Ovary (tissue), 9 donors: ENCODE measurements around the gene AIM2. TPM values are rescaled to one million over a fixed set of nuclear protein-coding genes. Genes with fewer than 3 reads are reported as not detected.

ENCODE experiments used
- DNase-seq, 5 donors: peaks; one replicate each; pipeline ENCODE4 v3.0.0-alpha.2; 2019 to 2020
- H3K27ac ChIP-seq, 2 donors: fragments of 200-600 bp; one replicate each; pipeline versions ENCODE4 v1.5.1 to v1.8.0; 2019 to 2022
- H3K27me3 ChIP-seq: fragments of 200-600 bp; one replicate; pipeline ENCODE4 v1.8.0; 2022
- H3K36me3 ChIP-seq: fragments of 200-600 bp; sonication (generic); one replicate; pipeline ENCODE4 v1.5.1; 2019
- H3K4me1 ChIP-seq: one replicate; pipeline ENCODE4 v1.8.1; 2013; ENCODE audit warnings: mild to moderate bottlenecking, moderate library complexity; ENCODE audit not compliant: insufficient read depth
- H3K4me3 ChIP-seq: fragments of 200-600 bp; sonication (generic); one replicate; pipeline ENCODE4 v1.5.1; 2017
- H3K9me3 ChIP-seq, 2 donors: fragments of 200-600 bp in 1 of 2; sonication (generic) in 1 of 2; one replicate each; pipeline versions ENCODE4 v1.5.1 to v1.8.1; 2013 to 2019; ENCODE audit warnings: mild to moderate bottlenecking in 1 of 2, moderate library complexity in 1 of 2
- EP300 ChIP-seq: sonication (generic); formaldehyde crosslinking; IDR thresholded peaks from one replicate; pipeline ENCODE4 v1.6.1; 2017; ENCODE audit warnings: antibody characterized with exemption
- POLR2A ChIP-seq: fragments of 450-650 bp; IDR thresholded peaks from one replicate; pipeline ENCODE4 v1.6.1; 2017; ENCODE audit warnings: antibody characterized with exemption, mild to moderate bottlenecking, moderate library complexity
- WGBS, 3 donors: extraction: QIAGEN DNeasy Blood & Tissue Kit in 1 of 3; methylation state at CpG; one replicate each; pipeline versions ENCODE4 v1.1.5 to v1.1.7; 2013 to 2017; 5-methylcytosine and 5-hydroxymethylcytosine counted together
- intact Hi-C, 4 donors: fragments of 100-400 bp; cut with DNase I; formaldehyde crosslinking; loops; one replicate each; pipeline versions ENCODE4 v1.11.0 to v1.15.1; 2022 to 2023
- polyA plus RNA-seq, 2 donors: library from polyadenylated mRNA; stranded (reverse); fragments of 200-250 nt in 1 of 2; fragments of 350-450 nt in 1 of 2; fragmentation: Illumina TruSeq in 1 of 2; extraction: RNeasy Lipid Tissue Mini Kit (QIAGEN cat#74804) in 1 of 2; gene quantifications; one replicate each; pipeline ENCODE4 v1.2.3, GENCODE V29; 2013 to 2014
- total RNA-seq, 7 donors: library from RNA; depleted of rRNA in 2 of 7; stranded (reverse); fragments of >200 nt in 2 of 7; fragmentation: NEBNext Ultra II Directional in 3 of 7; extraction: Animal tissue kit (Norgen Biotek cat#: 25700) in 3 of 7; gene quantifications; one replicate each; pipeline versions ENCODE4 v1.1.0 to v1.2.4, GENCODE V29; 2016 to 2023
- TF ChIP-seq, protein P1 (sequence below), 3 donors: fragments of 450-650 bp in 2 of 3; fragments of 200-600 bp in 1 of 3; IDR thresholded peaks; one replicate each; pipeline versions ENCODE4 v1.5.1 to v1.8.0; 2016 to 2022; ENCODE audit warnings: antibody characterized with exemption in 3 of 3, mild to moderate bottlenecking in 1 of 3
- donor health status: DM: no; HTN: no; CAD: no; lungs with moderate emphysema.
- donor health status: DM: no; HTN: no; CAD: no.
- donor health status: Bipolar disorder and iron deficiency.
- donor health status: DM: yes; HTN: yes; CAD: no.
- donor health status: DM: no; HTN: no; CAD: no.
- donor health status: DM: yes; HTN: yes; CAD: no.

Gene AIM2
- total and polyA plus RNA-seq, 9 donors = 0.20 to 0.95 (median 0.44) TPM; not detected in 5

DNA sequence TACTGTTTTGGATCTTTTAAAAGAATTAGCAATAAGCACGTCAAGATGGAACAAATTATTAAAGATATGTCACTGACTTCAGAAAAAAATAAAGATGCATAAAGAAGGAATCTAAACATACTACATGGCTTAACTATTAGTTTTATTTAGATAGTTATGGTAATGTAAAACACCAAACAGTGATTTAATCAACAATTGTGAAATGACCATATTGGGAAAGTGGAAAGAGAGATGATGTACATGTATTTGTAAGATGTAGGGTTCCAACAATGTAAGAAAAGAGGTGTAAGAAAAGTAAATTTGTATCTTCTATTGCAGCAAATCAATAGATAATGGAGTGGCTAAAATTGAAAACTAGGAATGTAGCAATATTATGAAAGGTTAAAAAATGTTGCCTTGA is 6.4 kb upstream of the AIM2 start:
- no peak for TF ChIP-seq POLR2A
- no peak for TF ChIP-seq EP300
- TF ChIP-seq, protein P1, sequence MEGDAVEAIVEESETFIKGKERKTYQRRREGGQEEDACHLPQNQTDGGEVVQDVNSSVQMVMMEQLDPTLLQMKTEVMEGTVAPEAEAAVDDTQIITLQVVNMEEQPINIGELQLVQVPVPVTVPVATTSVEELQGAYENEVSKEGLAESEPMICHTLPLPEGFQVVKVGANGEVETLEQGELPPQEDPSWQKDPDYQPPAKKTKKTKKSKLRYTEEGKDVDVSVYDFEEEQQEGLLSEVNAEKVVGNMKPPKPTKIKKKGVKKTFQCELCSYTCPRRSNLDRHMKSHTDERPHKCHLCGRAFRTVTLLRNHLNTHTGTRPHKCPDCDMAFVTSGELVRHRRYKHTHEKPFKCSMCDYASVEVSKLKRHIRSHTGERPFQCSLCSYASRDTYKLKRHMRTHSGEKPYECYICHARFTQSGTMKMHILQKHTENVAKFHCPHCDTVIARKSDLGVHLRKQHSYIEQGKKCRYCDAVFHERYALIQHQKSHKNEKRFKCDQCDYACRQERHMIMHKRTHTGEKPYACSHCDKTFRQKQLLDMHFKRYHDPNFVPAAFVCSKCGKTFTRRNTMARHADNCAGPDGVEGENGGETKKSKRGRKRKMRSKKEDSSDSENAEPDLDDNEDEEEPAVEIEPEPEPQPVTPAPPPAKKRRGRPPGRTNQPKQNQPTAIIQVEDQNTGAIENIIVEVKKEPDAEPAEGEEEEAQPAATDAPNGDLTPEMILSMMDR (IDR thresholded peaks at IDR 0.05) = no peak
- Histone ChIP-seq H3K27ac (no peak overlapping the region), H3K27me3 (no peaks in the 10 kb centered on the region), H3K4me1 (no peaks in the 10 kb centered on the region), H3K9me3 (no peaks in the 10 kb centered on the region), H3K4me3 (no peak overlapping the region), H3K36me3 (no peaks in the 10 kb centered on the region)
- no peak for DNase-seq
- WGBS, 3 donors = 77 to 89% (median 86%) methylated on average over 1 of the region's 1 CpG
- intact Hi-C loops = no loop called here

DNA sequence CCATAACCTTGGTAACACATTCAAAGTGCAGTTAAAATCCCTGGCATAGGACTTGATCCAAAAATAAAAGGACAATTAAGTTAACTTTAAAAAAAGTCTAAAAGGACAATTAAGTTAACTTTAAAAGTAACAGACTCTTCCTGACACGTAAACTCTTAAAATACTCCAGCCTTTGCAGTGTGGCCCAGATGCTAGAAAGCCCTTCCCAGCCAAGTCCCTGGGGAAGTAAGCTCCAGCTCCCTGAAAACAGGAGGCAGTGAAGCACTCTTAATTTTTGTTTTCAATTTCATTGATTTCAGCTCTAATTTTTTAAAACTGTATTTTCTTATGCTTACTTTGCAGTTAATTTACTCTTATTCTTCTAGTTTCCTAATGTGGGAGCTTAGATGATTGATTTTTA is 5.1 kb upstream of the AIM2 start:
- no peak for DNase-seq
- H3K36me3 ChIP-seq = no peaks in the 10 kb centered on the region
- H3K9me3 ChIP-seq = no peaks in the 10 kb centered on the region
- H3K27ac ChIP-seq = no peak overlapping the region
- WGBS, 3 donors = 15 to 22% (median 17%) methylated on average over 1 of the region's 1 CpG
- no peak overlapping the region for H3K4me3 ChIP-seq
- intact Hi-C loops = no loop called here
- H3K27me3 ChIP-seq = no peaks in the 10 kb centered on the region
- H3K4me1 ChIP-seq = no peaks in the 10 kb centered on the region
- TF ChIP-seq POLR2A = no peak
- TF ChIP-seq EP300 = no peak
- TF ChIP-seq, protein P1 (IDR thresholded peaks at IDR 0.05) = no peak

DNA sequence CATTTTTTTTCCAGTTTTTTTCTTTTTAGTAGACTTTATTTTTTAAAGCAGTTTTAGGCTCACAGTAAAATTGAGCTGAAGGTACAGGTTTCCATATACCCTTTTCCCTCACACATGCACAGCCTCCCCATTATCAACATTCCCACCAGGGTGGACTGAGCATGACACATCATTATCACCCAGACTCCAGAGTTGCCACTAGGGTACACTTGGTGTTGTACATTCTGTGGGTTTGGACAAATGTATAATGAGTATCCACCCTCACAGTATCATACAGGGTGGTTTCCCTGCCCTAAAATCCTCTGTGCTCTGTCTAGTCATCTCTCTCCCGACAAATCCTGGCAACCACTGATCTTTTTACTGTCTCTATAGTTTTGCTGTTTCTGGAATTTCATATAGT is 3.0 kb upstream of the AIM2 start:
- H3K27ac ChIP-seq = no peak overlapping the region
- TF ChIP-seq POLR2A (no peak), EP300 (no peak)
- TF ChIP-seq, protein P1 (IDR thresholded peaks at IDR 0.05) = no peak
- H3K9me3 ChIP-seq = no peaks in the 10 kb centered on the region
- no peak for DNase-seq
- intact Hi-C loops = loop anchor here in 1 of 4 donors (10.0 kb wide), 1 partner anchor 875 kb away; no protein-coding TSS in a partner anchor
- no peaks in the 10 kb centered on the region for H3K36me3 ChIP-seq
- 70 to 80% (median 71%) methylated on average over 1 of the region's 1 CpG for WGBS, 3 donors
- no peaks in the 10 kb centered on the region for H3K4me1 ChIP-seq
- H3K4me3 ChIP-seq = no peak overlapping the region
- no peaks in the 10 kb centered on the region for H3K27me3 ChIP-seq

DNA sequence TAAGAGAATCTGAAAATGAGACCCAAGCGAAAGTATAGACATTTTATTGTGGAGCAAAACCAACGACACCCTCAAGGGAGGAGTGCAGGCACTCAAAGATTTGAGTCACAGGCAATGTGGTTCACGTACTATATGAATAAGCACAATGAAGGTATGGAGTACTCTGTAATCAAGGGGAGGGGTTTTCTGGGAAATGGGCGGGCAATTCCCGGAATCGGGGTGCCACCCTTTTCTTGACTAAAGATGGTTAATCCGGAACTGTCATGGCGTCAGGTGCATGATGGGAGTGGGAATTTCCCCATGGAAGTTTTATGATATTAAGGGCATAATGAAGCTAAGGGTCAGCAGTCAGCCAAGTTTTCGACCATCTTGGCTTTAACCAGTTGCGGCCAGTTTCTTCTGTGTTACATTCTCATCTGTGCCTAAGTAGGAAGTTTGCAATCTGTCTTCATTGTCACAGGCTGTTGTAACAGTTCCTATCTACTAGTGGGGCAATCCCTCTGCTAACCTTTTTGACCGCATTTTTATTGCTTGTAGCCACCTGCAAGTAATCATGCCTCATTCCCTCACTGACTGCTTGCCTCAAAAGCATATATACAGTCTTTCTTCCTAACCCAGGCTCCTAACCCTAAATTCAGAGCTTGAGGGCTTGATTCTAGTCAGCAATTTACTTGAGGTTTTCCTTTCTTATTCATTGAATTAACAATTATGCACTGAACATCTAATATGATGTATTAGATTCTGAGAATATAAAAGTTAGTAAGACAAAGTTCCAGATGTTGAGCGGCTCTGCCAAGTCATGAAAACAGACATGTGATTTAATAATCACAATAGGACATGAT is 775 bp upstream of the AIM2 start:
- TF ChIP-seq EP300 = no peak
- Histone ChIP-seq H3K27me3 (no peaks in the 10 kb centered on the region), H3K4me1 (no peaks in the 10 kb centered on the region), H3K27ac (no peak overlapping the region), H3K4me3 (no peak overlapping the region), H3K36me3 (no peaks in the 10 kb centered on the region), H3K9me3 (no peaks in the 10 kb centered on the region)
- intact Hi-C loops = loop anchor here in 1 of 4 donors (10.0 kb wide), 1 partner anchor 873 kb away; no protein-coding TSS in a partner anchor
- DNase-seq = no peak
- WGBS, 3 donors = 82 to 86% (median 83%) methylated on average over 12 of the region's 12 CpGs

DNA sequence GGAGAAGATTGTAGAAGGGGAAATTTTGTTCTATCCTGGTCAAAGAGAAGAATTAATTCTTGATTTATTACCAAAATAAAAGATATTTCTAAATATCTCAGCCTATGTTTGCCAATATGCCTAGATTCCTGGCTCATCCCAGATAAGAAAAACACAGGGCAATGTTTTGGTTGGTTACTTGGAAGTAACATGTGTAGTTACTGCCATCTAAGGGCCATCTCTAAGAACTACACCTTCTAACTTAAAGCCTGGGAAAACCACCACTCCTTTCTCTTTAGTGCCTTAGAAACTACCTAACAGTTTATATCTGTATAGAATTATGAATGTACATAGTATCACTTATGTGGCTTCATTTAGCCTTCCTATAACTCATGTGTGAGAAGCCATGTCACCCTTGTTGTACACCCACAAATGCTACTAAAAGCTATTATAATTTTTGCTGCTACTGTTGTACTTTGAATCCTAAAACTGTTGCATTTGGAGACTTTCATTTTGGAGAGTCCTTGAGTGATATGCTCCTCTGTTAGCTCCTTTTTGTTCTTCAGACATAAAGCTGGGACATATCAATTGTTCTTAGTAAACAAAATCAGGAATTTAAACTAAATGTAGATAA is 4.5 kb downstream of the AIM2 start:
- Histone ChIP-seq H3K36me3 (no peaks in the 10 kb centered on the region), H3K9me3 (no peaks in the 10 kb centered on the region), H3K27ac (no peak overlapping the region), H3K4me1 (no peaks in the 10 kb centered on the region), H3K27me3 (no peaks in the 10 kb centered on the region), H3K4me3 (no peak overlapping the region)
- TF ChIP-seq, protein P1 (IDR thresholded peaks at IDR 0.05) = peak; percentile 24 to 74 (median 50)
- TF ChIP-seq POLR2A (no peak), EP300 (no peak)
- intact Hi-C loops = loop anchor here in 2 of 4 donors (5.0 to 10.0 kb wide), 2 partner anchors 865 to 867 kb away; no protein-coding TSS in a partner anchor
- no peak for DNase-seq
